SK-N-SH (cell line): ENCODE data around the gene TMEM97. TPM values are rescaled to one million over a fixed set of nuclear protein-coding genes. Genes with fewer than 3 reads are reported as not detected.

Experiments used
- CTCF ChIA-PET: fragments of 300-600, 350-600 bp; formaldehyde crosslinking; extraction: SDS; loops from one replicate; lab custom pipeline; 2021; lab: Yijun Ruan, JAX
- POLR2A ChIA-PET: fragments of 350-600 bp; sonication (Branson Sonifier 250); formaldehyde crosslinking; extraction: SDS; loops from one replicate; lab custom pipeline; 2020; ENCODE audit warnings: antibody characterized with exemption, inconsistent platforms; lab: Yijun Ruan, JAX
- DNase-seq: peaks from one replicate; pipeline ENCODE4 v3.0.0; 2012
- H2AFZ ChIP-seq: fragments of 200-600 bp; sonication (generic); 2 replicates; pipeline ENCODE4 v1.8.1; 2016; ENCODE audit warnings: antibody characterized with exemption, mild to moderate bottlenecking, low read depth
- H3F3A ChIP-seq: fragments of 200-600 bp; sonication (generic); replicated peaks from 2 replicates; pipeline ENCODE3; 2016; ENCODE audit warnings: antibody characterized with exemption, mild to moderate bottlenecking; ENCODE audit not compliant: insufficient read depth
- H3K27ac ChIP-seq, 2 experiments: fragments of 200-500 bp in 1 of 2; fragments of 200-600 bp in 1 of 2; sonication (Bioruptor generic) in 1 of 2; sonication (generic), shearing (Covaris generic) in 1 of 2; 2 replicates each; pipeline versions ENCODE4 v1.5.1 to v1.6.1; 2014 to 2016; ENCODE audit warnings: low read depth in 2 of 2, inconsistent platforms in 1 of 2, low read length in 1 of 2, mild to moderate bottlenecking in 1 of 2, mixed read lengths in 1 of 2
- H3K27me3 ChIP-seq: fragments of 200-600 bp; sonication (generic), shearing (Covaris generic); 2 replicates; pipeline ENCODE4 v1.6.1; 2016; ENCODE audit warnings: mixed run types; ENCODE audit not compliant: insufficient read depth
- H3K36me3 ChIP-seq, 2 experiments: fragments of 200-500 bp in 1 of 2; fragments of 200-600 bp in 1 of 2; sonication (Bioruptor generic) in 1 of 2; sonication (generic) in 1 of 2; replicated peaks in 1 of 2; 2 replicates each; pipeline versions ENCODE3 to v1.5.1; 2014 to 2016; ENCODE audit warnings: low read length in 1 of 2, mild to moderate bottlenecking in 1 of 2; ENCODE audit not compliant: insufficient read depth in 2 of 2, control insufficient read depth in 1 of 2
- H3K4me1 ChIP-seq, 2 experiments: fragments of 200-500 bp in 1 of 2; fragments of 200-600 bp in 1 of 2; sonication (Bioruptor generic) in 1 of 2; sonication (generic), shearing (Covaris generic) in 1 of 2; 2 replicates each; pipeline versions ENCODE4 v1.5.1 to v1.6.1; 2014 to 2016; ENCODE audit warnings: low read depth in 1 of 2, low read length in 1 of 2, mixed run types in 1 of 2; ENCODE audit not compliant: insufficient read depth in 2 of 2, control insufficient read depth in 1 of 2
- H3K4me2 ChIP-seq: fragments of 200-600 bp; sonication (generic), shearing (Covaris generic); 2 replicates; pipeline ENCODE4 v1.6.1; 2017; ENCODE audit warnings: mixed run types
- H3K4me3 ChIP-seq, 2 experiments: fragments of 200-500 bp in 1 of 2; fragments of 200-600 bp in 1 of 2; sonication (Bioruptor generic) in 1 of 2; sonication (generic), shearing (Covaris generic) in 1 of 2; 2 replicates each; pipeline versions ENCODE4 v1.5.1 to v1.8.1; 2014 to 2016; ENCODE audit warnings: low read depth in 2 of 2, inconsistent platforms in 1 of 2, low read length in 1 of 2, mild to moderate bottlenecking in 1 of 2, mixed read lengths in 1 of 2, moderate library complexity in 1 of 2
- H3K79me2 ChIP-seq: fragments of 200-600 bp; sonication (generic); 2 replicates; pipeline ENCODE4 v1.8.1; 2017; ENCODE audit warnings: mild to moderate bottlenecking; ENCODE audit not compliant: insufficient read depth
- H3K9ac ChIP-seq: fragments of 200-600 bp; sonication (generic); 2 replicates; pipeline ENCODE4 v1.6.1; 2017; ENCODE audit warnings: mixed run types
- H3K9me2 ChIP-seq: fragments of 200-600 bp; sonication (generic); 2 replicates; pipeline ENCODE4 v1.6.1; 2017; ENCODE audit warnings: mixed run types
- H3K9me3 ChIP-seq: fragments of 200-600 bp; sonication (generic); 2 replicates; pipeline ENCODE4 v1.6.1; 2017; ENCODE audit warnings: mixed run types, mild to moderate bottlenecking, moderate library complexity
- H4K20me1 ChIP-seq: fragments of 200-600 bp; sonication (generic); 2 replicates; pipeline ENCODE4 v1.6.1; 2017; ENCODE audit warnings: mild to moderate bottlenecking, mixed run types; ENCODE audit not compliant: insufficient read depth
- ELF1 ChIP-seq: IDR thresholded peaks from 2 replicates; pipeline ENCODE4 v1.4.0; 2012
- EP300 ChIP-seq, 2 experiments: IDR thresholded peaks; 2 replicates each; pipeline versions ENCODE4 v1.4.0 to v1.6.1; 2012; ENCODE audit warnings: borderline replicate concordance in 1 of 2, low read depth in 1 of 2, low read length in 1 of 2
- NFIC ChIP-seq: IDR thresholded peaks from 2 replicates; pipeline ENCODE4 v1.4.0; 2012; ENCODE audit warnings: borderline replicate concordance
- WGBS: methylation state at CpG from one replicate; pipeline ENCODE4 v1.1.6; 2017; ENCODE audit warnings: low lambda C conversion rate; 5-methylcytosine and 5-hydroxymethylcytosine counted together
- polyA plus RNA-seq, 3 experiments: library from polyadenylated mRNA; depleted of rRNA; stranded (reverse); fragments of >200 nt; gene quantifications; 2 replicates each; pipeline ENCODE4 v1.2.3, GENCODE V29; 2012
- TF ChIP-seq, protein P1 (sequence below): fragments of 200-600 bp; sonication (generic); IDR thresholded peaks from 2 replicates; pipeline ENCODE4 v1.6.1; 2017; ENCODE audit warnings: antibody characterized with exemption, mild to moderate bottlenecking, moderate library complexity
- TF ChIP-seq, protein P2 (sequence below): IDR thresholded peaks from 2 replicates; pipeline ENCODE4 v1.4.0; 2012; ENCODE audit warnings: low read depth
- TF ChIP-seq, protein P3 (sequence below): fragments of 150-350 bp; IDR thresholded peaks from 2 replicates; pipeline ENCODE4 v1.6.1; 2016; ENCODE audit warnings: mild to moderate bottlenecking, low read depth, low read length

TMEM97 gene
- polyA plus RNA-seq, 1 of the 3 experiments (the other 2 are of a cell fraction): 8.6 TPM

DNA sequence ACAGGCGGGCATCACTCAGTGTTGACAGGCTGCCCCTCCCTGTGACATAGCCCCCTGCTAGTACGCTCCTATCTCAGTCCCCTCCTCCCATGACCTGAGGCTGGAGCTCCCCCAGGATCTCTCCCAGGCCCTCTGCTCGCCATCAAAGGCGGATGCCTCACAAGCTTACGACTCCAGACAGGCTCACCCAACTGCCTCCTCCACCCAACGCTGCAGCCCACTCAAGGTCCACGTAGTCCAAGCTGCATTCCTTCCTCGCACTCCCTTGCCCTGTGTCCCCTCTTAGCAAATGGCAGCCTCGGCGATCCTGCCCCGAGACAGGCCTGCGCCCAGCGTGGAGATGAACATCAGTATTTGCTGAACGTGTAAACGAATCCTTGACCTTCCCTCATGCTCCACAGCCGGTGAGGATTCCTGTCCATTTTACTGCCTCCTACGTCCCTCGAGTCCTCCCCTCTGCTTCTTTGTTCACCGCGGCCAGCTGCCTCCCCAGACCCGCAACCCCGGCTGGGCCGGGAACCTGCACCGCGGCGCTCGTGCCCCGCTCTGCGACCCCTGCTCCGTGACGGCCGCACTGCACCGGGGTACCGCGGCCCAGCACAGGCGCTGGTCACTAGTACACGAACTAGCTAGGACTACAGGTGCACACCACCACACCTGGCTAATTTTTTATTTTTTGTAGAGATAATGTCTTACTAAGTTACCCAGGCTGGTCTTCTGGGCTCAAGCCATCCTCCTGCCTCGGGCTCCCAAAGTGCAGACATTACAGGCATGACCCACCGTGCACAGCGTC, 838 bp upstream of the TMEM97 start:
- H3F3A ChIP-seq: no peaks in the 10 kb centered on the region
- ChIA-PET POLR2A (interaction anchor here (1.4 to 3.5 kb wide), 2 partner anchors 9 to 17 kb away, joined by 3 to 11 read pairs; partner anchors contain the start of genes IFT20 and TNFAIP1), CTCF (interaction anchor here (0.6 to 3.5 kb wide), 9 partner anchors 9 to 513 kb away, joined by 3 to 15 read pairs (median 3); no protein-coding TSS in a partner anchor)
- peaks cover 7 to 14% of the 10 kb centered on the region in 2 experiments; a peak in 1 of 4 replicates for H3K4me1 ChIP-seq
- H3K79me2 ChIP-seq: peaks cover 25% of the 10 kb centered on the region
- H3K9me2 ChIP-seq: no peaks in the 10 kb centered on the region
- peak overlapping the region; percentile 25 to 44; a peak in 3 of 4 replicates for H3K27ac ChIP-seq
- 34% methylated on average over 33 of the region's 40 CpGs for WGBS
- TF ChIP-seq, protein P1, sequence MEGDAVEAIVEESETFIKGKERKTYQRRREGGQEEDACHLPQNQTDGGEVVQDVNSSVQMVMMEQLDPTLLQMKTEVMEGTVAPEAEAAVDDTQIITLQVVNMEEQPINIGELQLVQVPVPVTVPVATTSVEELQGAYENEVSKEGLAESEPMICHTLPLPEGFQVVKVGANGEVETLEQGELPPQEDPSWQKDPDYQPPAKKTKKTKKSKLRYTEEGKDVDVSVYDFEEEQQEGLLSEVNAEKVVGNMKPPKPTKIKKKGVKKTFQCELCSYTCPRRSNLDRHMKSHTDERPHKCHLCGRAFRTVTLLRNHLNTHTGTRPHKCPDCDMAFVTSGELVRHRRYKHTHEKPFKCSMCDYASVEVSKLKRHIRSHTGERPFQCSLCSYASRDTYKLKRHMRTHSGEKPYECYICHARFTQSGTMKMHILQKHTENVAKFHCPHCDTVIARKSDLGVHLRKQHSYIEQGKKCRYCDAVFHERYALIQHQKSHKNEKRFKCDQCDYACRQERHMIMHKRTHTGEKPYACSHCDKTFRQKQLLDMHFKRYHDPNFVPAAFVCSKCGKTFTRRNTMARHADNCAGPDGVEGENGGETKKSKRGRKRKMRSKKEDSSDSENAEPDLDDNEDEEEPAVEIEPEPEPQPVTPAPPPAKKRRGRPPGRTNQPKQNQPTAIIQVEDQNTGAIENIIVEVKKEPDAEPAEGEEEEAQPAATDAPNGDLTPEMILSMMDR: 0 out of 2 replicates have a peak, but pooled peaks have one; percentile 18
- TF ChIP-seq NFIC: no peak
- DNase-seq: peak; percentile 71
- peak overlapping the region; percentile 64 to 66 for H3K4me3 ChIP-seq
- peak overlapping the region; percentile 98 for H2AFZ ChIP-seq
- H3K36me3 ChIP-seq: no peaks in the 10 kb centered on the region
- no peaks in the 10 kb centered on the region for H3K9me3 ChIP-seq
- peak overlapping the region; percentile 45; the same call in 1 of the 2 replicates for H3K9ac ChIP-seq
- peak overlapping the region; percentile 91 for H3K4me2 ChIP-seq
- H4K20me1 ChIP-seq: no peaks in the 10 kb centered on the region
- H3K27me3 ChIP-seq: no peaks in the 10 kb centered on the region

DNA sequence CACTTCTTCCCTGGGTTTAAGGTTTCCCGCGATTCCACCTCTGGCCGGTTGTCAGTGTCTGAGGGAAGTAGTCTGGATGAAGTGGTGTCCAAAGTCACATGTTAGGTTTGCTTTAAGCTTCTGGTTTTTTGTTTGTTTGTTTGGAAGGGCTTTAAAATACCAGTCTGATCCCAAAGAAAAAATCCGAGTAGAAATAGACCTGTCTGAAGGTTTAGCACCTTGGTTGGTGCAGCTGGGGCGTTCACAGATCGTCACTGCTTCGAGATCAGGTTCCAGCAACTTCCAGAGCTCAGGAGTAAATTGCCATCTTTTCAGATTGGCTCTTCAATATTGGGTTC, 567 bp downstream of the TMEM97 start:
- peak overlapping the region; percentile 91 for H3K4me2 ChIP-seq
- no peaks in the 10 kb centered on the region for H3F3A ChIP-seq
- H3K27ac ChIP-seq: peak overlapping the region; percentile 15 to 72; a peak in 3 of 4 replicates
- peak overlapping the region; percentile 59 for H3K9ac ChIP-seq
- H3K9me2 ChIP-seq: no peaks in the 10 kb centered on the region
- no peaks in the 10 kb centered on the region for H3K9me3 ChIP-seq
- H3K27me3 ChIP-seq: no peaks in the 10 kb centered on the region
- CTCF ChIA-PET: interaction anchor here (0.6 to 3.5 kb wide), 6 partner anchors 9 to 508 kb away, joined by 3 to 19 read pairs (median 7); partner anchors contain the start of genes IFT20 and TNFAIP1
- peaks cover 7 to 14% of the 10 kb centered on the region in 2 experiments; a peak in 1 of 4 replicates for H3K4me1 ChIP-seq
- no peak for DNase-seq
- TF ChIP-seq, protein P2, sequence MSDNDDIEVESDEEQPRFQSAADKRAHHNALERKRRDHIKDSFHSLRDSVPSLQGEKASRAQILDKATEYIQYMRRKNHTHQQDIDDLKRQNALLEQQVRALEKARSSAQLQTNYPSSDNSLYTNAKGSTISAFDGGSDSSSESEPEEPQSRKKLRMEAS: peak; percentile 15; the same call in 1 of the 2 replicates
- TF ChIP-seq ELF1: no peak
- TF ChIP-seq EP300 (IDR thresholded peaks at IDR 0.05; ENCODE audit: borderline replicate concordance in 1 of 2, low read depth in 1 of 2, low read length in 1 of 2): peak in 1 of 2 experiments; percentile 24; a peak in 1 of 4 replicates
- TF ChIP-seq, protein P3, sequence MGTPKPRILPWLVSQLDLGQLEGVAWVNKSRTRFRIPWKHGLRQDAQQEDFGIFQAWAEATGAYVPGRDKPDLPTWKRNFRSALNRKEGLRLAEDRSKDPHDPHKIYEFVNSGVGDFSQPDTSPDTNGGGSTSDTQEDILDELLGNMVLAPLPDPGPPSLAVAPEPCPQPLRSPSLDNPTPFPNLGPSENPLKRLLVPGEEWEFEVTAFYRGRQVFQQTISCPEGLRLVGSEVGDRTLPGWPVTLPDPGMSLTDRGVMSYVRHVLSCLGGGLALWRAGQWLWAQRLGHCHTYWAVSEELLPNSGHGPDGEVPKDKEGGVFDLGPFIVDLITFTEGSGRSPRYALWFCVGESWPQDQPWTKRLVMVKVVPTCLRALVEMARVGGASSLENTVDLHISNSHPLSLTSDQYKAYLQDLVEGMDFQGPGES: no peak
- H3K36me3 ChIP-seq: no peaks in the 10 kb centered on the region
- POLR2A ChIA-PET: interaction anchor here (0.9 to 3.5 kb wide), 2 partner anchors 12 to 16 kb away, joined by 4 to 11 read pairs; partner anchors contain the start of genes IFT20 and TNFAIP1
- 1% methylated on average over 7 of the region's 7 CpGs for WGBS
- H3K79me2 ChIP-seq: peaks cover 25% of the 10 kb centered on the region
- peak overlapping the region; percentile 86 for H2AFZ ChIP-seq
- H3K4me3 ChIP-seq: peak overlapping the region; percentile 64 to 66
- no peaks in the 10 kb centered on the region for H4K20me1 ChIP-seq
